22Rv1 (cell line): Measurements from ENCODE around the gene KCNJ13.

Source experiments
- CTCF ChIP-seq: fragments of 450-650 bp; IDR thresholded peaks from 2 replicates; pipeline ENCODE4 v1.5.1; 2017; ENCODE audit warnings: mild to moderate bottlenecking
- ZFX ChIP-seq: fragments of 450-650 bp; IDR thresholded peaks from 2 replicates; pipeline ENCODE4 v1.6.1; 2017; ENCODE audit warnings: antibody characterized with exemption, borderline replicate concordance

GRCh38 chr2:232741972-232742371 is 34.4 kb downstream of the KCNJ13 start:
- no peak for TF ChIP-seq CTCF
- TF ChIP-seq ZFX, result no peak
